HEK293T (cell line): Measurements from ENCODE around the gene BOLA2B.

Experiments
- BHLHE40 ChIP-seq: fragments of 450-650 bp; IDR thresholded peaks from 2 replicates; pipeline ENCODE4 v1.6.1; 2016; ENCODE audit warnings: mild to moderate bottlenecking, moderate library complexity, borderline replicate concordance
- PKNOX1 ChIP-seq: fragments of 450-650 bp; IDR thresholded peaks from 2 replicates; pipeline ENCODE4 v1.6.1; 2016

GRCh38 chr16:30187556-30187865, 6.0 kb downstream of the BOLA2B start:
- TF ChIP-seq BHLHE40 (no peak), PKNOX1 (no peak)
